Keratinocyte (primary cell): ENCODE measurements around the gene GET3. TPM values are rescaled to one million over a fixed set of nuclear protein-coding genes. Genes with fewer than 3 reads are reported as not detected.

Source experiments
- DNase-seq: peaks from one replicate; pipeline ENCODE4 v3.0.0-alpha.2; 2011; ENCODE audit warnings: low read depth, missing footprints, low spot score
- FAIRE-seq: peaks from 2 replicates; lab custom pipeline; 2011; peaks lifted over from hg19 to GRCh38; lab: Jason Lieb, UNC
- H2AFZ ChIP-seq: 2 replicates; pipeline ENCODE4 v1.6.0; 2012; ENCODE audit warnings: low read length, control low read depth, inconsistent platforms; ENCODE audit not compliant: control insufficient read depth
- H3K27ac ChIP-seq: 2 replicates; pipeline ENCODE4 v1.5.1; 2011; ENCODE audit warnings: low read length; ENCODE audit not compliant: control insufficient read depth, insufficient read depth
- H3K27me3 ChIP-seq: 3 replicates; pipeline ENCODE4 v1.6.0; 2011; ENCODE audit warnings: low read length; ENCODE audit not compliant: control insufficient read depth, insufficient read depth; ENCODE audit errors: extremely low read depth
- H3K36me3 ChIP-seq, 2 experiments: 2 replicates in 1 of 2; 3 replicates in 1 of 2; pipeline ENCODE4 v1.5.1; 2011; ENCODE audit warnings: low read length in 2 of 2, mild to moderate bottlenecking in 1 of 2; ENCODE audit not compliant: control insufficient read depth in 2 of 2, insufficient read depth in 2 of 2; ENCODE audit errors: extremely low read depth in 1 of 2
- H3K4me1 ChIP-seq: 3 replicates; pipeline ENCODE4 v1.5.1; 2011; ENCODE audit warnings: low read length; ENCODE audit not compliant: control insufficient read depth, insufficient read depth; ENCODE audit errors: extremely low read depth
- H3K4me2 ChIP-seq: 3 replicates; pipeline ENCODE4 v1.6.0; 2011; ENCODE audit warnings: low read depth, low read length; ENCODE audit not compliant: control insufficient read depth, insufficient read depth; ENCODE audit errors: extremely low read depth
- H3K4me3 ChIP-seq, 3 experiments: fragments of 200-600 bp in 1 of 3; sonication (generic) in 1 of 3; 2 replicates in 2 of 3; 3 replicates in 1 of 3; pipeline ENCODE4 v1.5.1; 2011 to 2016; ENCODE audit warnings: low read length in 3 of 3, mild to moderate bottlenecking in 3 of 3, control low read depth in 2 of 3, inconsistent platforms in 1 of 3, low read depth in 1 of 3, mixed read lengths in 1 of 3, mixed run types in 1 of 3, moderate library complexity in 1 of 3; ENCODE audit not compliant: control insufficient read depth in 2 of 3, insufficient read depth in 2 of 3; ENCODE audit errors: extremely low read depth in 1 of 3
- H3K79me2 ChIP-seq: 2 replicates; pipeline ENCODE4 v1.6.0; 2012; ENCODE audit warnings: low read length; ENCODE audit not compliant: control insufficient read depth, insufficient read depth
- H3K9ac ChIP-seq: 3 replicates; pipeline ENCODE4 v1.6.0; 2011; ENCODE audit warnings: low read length; ENCODE audit not compliant: control insufficient read depth, insufficient read depth; ENCODE audit errors: extremely low read depth
- H3K9me1 ChIP-seq: 3 replicates; pipeline ENCODE4 v1.6.0; 2011; ENCODE audit warnings: low read length; ENCODE audit not compliant: control insufficient read depth, insufficient read depth; ENCODE audit errors: extremely low read depth
- H3K9me3 ChIP-seq: 2 replicates; pipeline ENCODE4 v1.5.1; 2012; ENCODE audit warnings: low read depth, low read length; ENCODE audit not compliant: control insufficient read depth
- H4K20me1 ChIP-seq: 3 replicates; pipeline ENCODE4 v1.6.0; 2011; ENCODE audit warnings: low read length; ENCODE audit not compliant: control insufficient read depth, insufficient read depth; ENCODE audit errors: extremely low read depth
- EZH2 ChIP-seq: IDR thresholded peaks from one replicate; pipeline ENCODE4 v1.6.1; 2012; ENCODE audit warnings: inconsistent platforms, mild to moderate bottlenecking, low read length, moderate library complexity
- dilution Hi-C: fragments of 300-500 bp; cut with MboI; formaldehyde crosslinking; loops from one replicate; pipeline ENCODE4 v1.7.0; 2020; ENCODE audit warnings: low sequenced_read_pairs; ENCODE audit not compliant: extremely low pct_ligation_motif_present
- polyA plus RNA-seq, 5 experiments: library from polyadenylated mRNA; depleted of rRNA in 3 of 5; stranded (reverse) in 3 of 5; stranded (forward) in 1 of 5; unstranded in 1 of 5; fragments of >200 nt; gene quantifications; 1 replicate in 1 of 5; 2 replicates in 3 of 5; 3 replicates in 1 of 5; pipeline versions ENCODE4 v1.2.1 to v1.2.3, GENCODE V29; 2011 to 2012; ENCODE audit warnings: missing spikeins in 2 of 5, low read depth in 1 of 5, low replicate concordance in 1 of 5
- TF ChIP-seq, protein P1 (sequence below), 3 experiments: IDR thresholded peaks in 1 of 3; conservative IDR thresholded peaks in 1 of 3; optimal IDR thresholded peaks in 1 of 3; 2 replicates in 2 of 3; 3 replicates in 1 of 3; pipeline versions ENCODE3 to v1.5.1; 2011; ENCODE audit warnings: low read length in 3 of 3, mild to moderate bottlenecking in 3 of 3, moderate library complexity in 2 of 3, control low read depth in 1 of 3, inconsistent platforms in 1 of 3; ENCODE audit not compliant: insufficient read depth in 2 of 3; ENCODE audit errors: extremely low read depth in 1 of 3

GET3 gene
- polyA plus RNA-seq, 1 donor (not counting 4 experiments of a cell fraction or from before 2014, with no cell fraction given) = 104 TPM

DNA sequence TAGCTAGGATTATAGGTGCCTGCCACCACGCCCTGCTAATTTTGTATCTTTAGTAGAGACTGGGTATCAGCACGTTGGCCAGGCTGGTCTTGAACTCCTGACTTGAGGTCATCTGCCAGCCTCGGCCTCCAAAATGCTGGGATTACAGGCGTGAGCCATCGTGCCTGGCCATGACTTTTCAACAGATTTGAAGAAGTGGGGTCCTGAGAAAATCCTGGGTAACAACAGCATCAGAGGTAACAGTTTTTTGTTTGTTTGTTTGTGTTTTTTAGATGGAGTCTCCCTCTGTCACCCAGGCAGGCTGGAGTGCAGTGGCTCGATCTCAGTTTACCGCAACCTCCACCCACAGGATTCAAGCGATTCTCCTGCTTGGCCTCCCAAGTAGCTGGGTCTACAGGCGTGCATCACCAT is 57.7 kb downstream of the GET3 start:
- TF ChIP-seq, protein P1, sequence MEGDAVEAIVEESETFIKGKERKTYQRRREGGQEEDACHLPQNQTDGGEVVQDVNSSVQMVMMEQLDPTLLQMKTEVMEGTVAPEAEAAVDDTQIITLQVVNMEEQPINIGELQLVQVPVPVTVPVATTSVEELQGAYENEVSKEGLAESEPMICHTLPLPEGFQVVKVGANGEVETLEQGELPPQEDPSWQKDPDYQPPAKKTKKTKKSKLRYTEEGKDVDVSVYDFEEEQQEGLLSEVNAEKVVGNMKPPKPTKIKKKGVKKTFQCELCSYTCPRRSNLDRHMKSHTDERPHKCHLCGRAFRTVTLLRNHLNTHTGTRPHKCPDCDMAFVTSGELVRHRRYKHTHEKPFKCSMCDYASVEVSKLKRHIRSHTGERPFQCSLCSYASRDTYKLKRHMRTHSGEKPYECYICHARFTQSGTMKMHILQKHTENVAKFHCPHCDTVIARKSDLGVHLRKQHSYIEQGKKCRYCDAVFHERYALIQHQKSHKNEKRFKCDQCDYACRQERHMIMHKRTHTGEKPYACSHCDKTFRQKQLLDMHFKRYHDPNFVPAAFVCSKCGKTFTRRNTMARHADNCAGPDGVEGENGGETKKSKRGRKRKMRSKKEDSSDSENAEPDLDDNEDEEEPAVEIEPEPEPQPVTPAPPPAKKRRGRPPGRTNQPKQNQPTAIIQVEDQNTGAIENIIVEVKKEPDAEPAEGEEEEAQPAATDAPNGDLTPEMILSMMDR (optimal IDR thresholded peaks at IDR 0.05 in 1 of 3, IDR thresholded peaks at IDR 0.05 in 1 of 3, conservative IDR thresholded peaks at IDR 0.05 in 1 of 3; ENCODE audit: extremely low read depth in 1 of 3, insufficient read depth in 2 of 3, low read length in 3 of 3) = no peak
- TF ChIP-seq EZH2 = no peak
- Histone ChIP-seq H2AFZ (no peak overlapping the region), H3K9me3 (no peaks in the 10 kb centered on the region), H3K4me1 (peaks cover 21% of the 10 kb centered on the region), H4K20me1 (peaks cover 11% of the 10 kb centered on the region), H3K9me1 (no peaks in the 10 kb centered on the region), H3K79me2 (peaks cover 19% of the 10 kb centered on the region), H3K36me3 (peaks cover 4 to 7% of the 10 kb centered on the region in 2 experiments), H3K4me3 (no peak overlapping the region), H3K27ac (no peak overlapping the region), H3K9ac (no peak overlapping the region), H3K27me3 (no peaks in the 10 kb centered on the region), H3K4me2 (no peak overlapping the region)
- FAIRE-seq (no peak), DNase-seq (no peak)
- dilution Hi-C loops = no loop called here

DNA sequence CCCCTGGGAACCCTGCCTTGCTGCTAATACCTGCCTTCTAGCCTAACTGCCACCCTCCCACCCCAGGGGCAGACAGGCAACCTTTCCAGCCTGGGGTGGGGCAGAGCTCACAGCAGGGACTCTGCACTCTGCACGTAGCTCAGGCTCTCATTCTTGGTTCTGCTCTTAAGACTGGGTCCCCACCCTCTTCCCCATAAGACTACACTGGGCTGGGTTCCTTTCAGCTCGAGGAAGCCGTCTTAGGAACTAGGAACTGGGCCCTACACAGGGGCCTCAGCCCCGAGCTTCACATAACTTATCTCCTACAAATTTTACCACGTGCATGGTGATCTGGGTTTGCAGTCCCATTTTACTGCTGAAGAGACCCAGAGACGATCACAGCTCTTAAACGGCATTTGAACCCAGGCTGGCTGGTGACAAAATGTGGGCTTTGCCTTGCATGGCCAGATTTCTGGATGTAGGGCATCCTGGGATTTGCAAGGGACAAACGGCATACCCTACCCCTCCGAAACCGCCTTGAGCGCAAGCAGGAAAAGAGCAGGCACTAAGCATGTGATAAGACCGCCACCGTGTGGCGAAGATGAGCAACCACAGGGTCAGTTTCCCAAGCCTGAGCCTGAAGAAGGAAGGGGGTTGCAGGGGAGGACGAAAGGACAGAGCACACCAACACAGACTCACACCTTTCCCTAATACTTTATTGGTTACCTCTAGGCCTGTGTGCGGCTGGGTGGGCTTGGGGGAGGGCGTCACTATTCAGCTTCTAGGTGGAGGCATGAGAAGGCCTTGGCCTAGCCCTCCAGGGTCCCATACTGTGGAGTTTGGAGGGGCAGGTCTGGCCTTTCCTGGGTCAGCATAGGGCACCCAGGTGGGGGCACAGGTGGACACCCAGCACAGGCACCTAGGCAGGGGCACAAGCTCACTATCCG is 59.1 kb downstream of the GET3 start:
- dilution Hi-C loops = no loop called here
- no peak for DNase-seq
- Histone ChIP-seq H4K20me1 (peaks cover 11% of the 10 kb centered on the region), H3K9ac (peak overlapping the region; percentile 14), H3K79me2 (peaks cover 29% of the 10 kb centered on the region), H3K36me3 (peaks cover 4 to 9% of the 10 kb centered on the region in 2 experiments), H3K9me1 (no peaks in the 10 kb centered on the region), H2AFZ (no peak overlapping the region), H3K9me3 (no peaks in the 10 kb centered on the region), H3K4me3 (no peak overlapping the region), H3K27me3 (no peaks in the 10 kb centered on the region), H3K4me1 (peaks cover 22% of the 10 kb centered on the region), H3K4me2 (peak overlapping the region; percentile 71), H3K27ac (peak overlapping the region; percentile 48)
- TF ChIP-seq EZH2 = no peak
- TF ChIP-seq, protein P1 (optimal IDR thresholded peaks at IDR 0.05 in 1 of 3, IDR thresholded peaks at IDR 0.05 in 1 of 3, conservative IDR thresholded peaks at IDR 0.05 in 1 of 3; ENCODE audit: extremely low read depth in 1 of 3, insufficient read depth in 2 of 3, low read length in 3 of 3) = peak; percentile 91 to 99 (median 97)
- FAIRE-seq = peak; percentile 36
